ENCODE measurements around the gene RAPGEF6.

GRCh38 chr5:131541762-131542161, 93.3 kb downstream of the RAPGEF6 start:
- no peak for TF ChIP-seq EZH2phosphoT487 (IDR thresholded peaks at IDR 0.05; ENCODE audit: insufficient read depth, low read depth)
- TF ChIP-seq EZH2 (IDR thresholded peaks at IDR 0.05; ENCODE audit: insufficient read depth, poor library complexity, severe bottlenecking), result no peak

Data from GM23248 (cell line).